ENCODE measurements around the gene DDX4.
A peak's percentile ranks its signal among the peaks of the same experiment; 100 is the strongest.

Gene DDX4

GRCh38 chr5:55852503-55852902 is 114.6 kb downstream of the DDX4 start:
- DNase-seq (ENCODE audit: low read depth in 1 of 2, low spot score in 1 of 2) = no peak
- Histone ChIP-seq H3K27me3 (ENCODE audit: insufficient read depth, poor library complexity, severe bottlenecking) (no peaks in the 10 kb centered on the region), H3K27ac (replicated peaks) (no peak overlapping the region), H3K4me3 (replicated peaks; ENCODE audit: insufficient read depth, low read length) (no peak overlapping the region)
- no peak for TF ChIP-seq SPI1 (IDR thresholded peaks at IDR 0.05; ENCODE audit: borderline replicate concordance, low read depth)

DNA sequence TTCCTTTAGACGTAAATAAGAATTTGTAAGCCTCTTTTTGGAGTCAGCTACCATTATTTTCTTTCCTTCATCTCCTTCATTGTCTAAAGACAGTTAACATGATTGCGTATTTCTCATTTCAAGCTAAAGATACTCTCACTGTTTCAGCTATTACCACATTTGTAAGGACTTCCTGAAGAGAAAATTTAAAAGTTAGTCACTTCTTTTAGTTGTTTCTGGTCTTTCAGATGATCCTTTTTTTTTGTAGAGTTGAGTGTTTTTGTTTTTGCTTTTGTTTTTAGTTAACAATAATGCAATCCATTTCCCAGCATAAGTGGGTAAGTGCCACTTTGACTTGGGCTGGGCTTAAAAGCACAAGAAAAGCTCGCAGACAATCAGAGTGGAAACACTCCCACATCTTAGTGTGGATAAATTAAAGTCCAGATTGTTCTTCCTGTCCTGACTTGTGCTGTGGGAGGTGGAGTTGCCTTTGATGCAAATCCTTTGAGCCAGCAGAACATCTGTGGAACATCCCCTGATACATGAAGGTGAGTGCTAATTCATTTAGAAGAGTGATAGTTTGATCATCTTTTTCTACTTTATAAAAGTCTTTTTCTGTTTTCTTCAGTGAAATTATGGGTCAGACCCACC is 115.3 kb downstream of the DDX4 start:
- no peak overlapping the region for H3K27ac ChIP-seq (replicated peaks)
- TF ChIP-seq POLR2AphosphoS5 (IDR thresholded peaks at IDR 0.05; ENCODE audit: low read depth) (no peak), SPI1 (IDR thresholded peaks at IDR 0.05; ENCODE audit: borderline replicate concordance, low read depth) (no peak), GABPA (IDR thresholded peaks at IDR 0.05; ENCODE audit: low read depth) (no peak)
- TF ChIP-seq, protein P1, sequence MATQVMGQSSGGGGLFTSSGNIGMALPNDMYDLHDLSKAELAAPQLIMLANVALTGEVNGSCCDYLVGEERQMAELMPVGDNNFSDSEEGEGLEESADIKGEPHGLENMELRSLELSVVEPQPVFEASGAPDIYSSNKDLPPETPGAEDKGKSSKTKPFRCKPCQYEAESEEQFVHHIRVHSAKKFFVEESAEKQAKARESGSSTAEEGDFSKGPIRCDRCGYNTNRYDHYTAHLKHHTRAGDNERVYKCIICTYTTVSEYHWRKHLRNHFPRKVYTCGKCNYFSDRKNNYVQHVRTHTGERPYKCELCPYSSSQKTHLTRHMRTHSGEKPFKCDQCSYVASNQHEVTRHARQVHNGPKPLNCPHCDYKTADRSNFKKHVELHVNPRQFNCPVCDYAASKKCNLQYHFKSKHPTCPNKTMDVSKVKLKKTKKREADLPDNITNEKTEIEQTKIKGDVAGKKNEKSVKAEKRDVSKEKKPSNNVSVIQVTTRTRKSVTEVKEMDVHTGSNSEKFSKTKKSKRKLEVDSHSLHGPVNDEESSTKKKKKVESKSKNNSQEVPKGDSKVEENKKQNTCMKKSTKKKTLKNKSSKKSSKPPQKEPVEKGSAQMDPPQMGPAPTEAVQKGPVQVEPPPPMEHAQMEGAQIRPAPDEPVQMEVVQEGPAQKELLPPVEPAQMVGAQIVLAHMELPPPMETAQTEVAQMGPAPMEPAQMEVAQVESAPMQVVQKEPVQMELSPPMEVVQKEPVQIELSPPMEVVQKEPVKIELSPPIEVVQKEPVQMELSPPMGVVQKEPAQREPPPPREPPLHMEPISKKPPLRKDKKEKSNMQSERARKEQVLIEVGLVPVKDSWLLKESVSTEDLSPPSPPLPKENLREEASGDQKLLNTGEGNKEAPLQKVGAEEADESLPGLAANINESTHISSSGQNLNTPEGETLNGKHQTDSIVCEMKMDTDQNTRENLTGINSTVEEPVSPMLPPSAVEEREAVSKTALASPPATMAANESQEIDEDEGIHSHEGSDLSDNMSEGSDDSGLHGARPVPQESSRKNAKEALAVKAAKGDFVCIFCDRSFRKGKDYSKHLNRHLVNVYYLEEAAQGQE (IDR thresholded peaks at IDR 0.05; ENCODE audit: insufficient replicate concordance, low read depth) = no peak
- TF ChIP-seq, protein P2, sequence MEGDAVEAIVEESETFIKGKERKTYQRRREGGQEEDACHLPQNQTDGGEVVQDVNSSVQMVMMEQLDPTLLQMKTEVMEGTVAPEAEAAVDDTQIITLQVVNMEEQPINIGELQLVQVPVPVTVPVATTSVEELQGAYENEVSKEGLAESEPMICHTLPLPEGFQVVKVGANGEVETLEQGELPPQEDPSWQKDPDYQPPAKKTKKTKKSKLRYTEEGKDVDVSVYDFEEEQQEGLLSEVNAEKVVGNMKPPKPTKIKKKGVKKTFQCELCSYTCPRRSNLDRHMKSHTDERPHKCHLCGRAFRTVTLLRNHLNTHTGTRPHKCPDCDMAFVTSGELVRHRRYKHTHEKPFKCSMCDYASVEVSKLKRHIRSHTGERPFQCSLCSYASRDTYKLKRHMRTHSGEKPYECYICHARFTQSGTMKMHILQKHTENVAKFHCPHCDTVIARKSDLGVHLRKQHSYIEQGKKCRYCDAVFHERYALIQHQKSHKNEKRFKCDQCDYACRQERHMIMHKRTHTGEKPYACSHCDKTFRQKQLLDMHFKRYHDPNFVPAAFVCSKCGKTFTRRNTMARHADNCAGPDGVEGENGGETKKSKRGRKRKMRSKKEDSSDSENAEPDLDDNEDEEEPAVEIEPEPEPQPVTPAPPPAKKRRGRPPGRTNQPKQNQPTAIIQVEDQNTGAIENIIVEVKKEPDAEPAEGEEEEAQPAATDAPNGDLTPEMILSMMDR (IDR thresholded peaks at IDR 0.05; ENCODE audit: insufficient read depth, low read length) = no peak
- no peak for DNase-seq (ENCODE audit: low read depth in 1 of 2, low spot score in 1 of 2)
- H3K4me3 ChIP-seq (replicated peaks; ENCODE audit: insufficient read depth, low read length) = 0 out of 2 replicates have a peak overlapping the region, but pooled peaks have one; percentile 2
- H3K27me3 ChIP-seq (ENCODE audit: insufficient read depth, poor library complexity, severe bottlenecking) = no peaks in the 10 kb centered on the region

DNA sequence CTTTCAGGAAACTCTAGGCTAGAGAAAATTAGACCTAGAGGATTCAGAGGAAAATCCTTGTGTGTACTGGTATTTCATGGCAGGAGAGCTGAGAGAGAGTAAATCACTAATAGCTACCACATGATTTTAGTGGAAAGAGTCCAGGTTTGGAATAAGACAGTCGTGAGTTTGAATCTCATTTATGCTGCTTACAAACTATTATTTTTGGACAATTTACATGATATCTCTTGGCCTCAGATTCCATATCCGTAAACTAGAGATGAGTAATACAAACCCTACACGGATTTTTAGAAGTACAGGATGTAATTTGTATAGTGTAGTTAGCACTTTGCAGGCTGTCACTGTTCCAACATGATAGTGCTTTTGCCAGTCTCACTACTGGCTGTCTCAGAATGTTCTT is 116.0 kb downstream of the DDX4 start:
- no peak for DNase-seq (ENCODE audit: low read depth in 1 of 2, low spot score in 1 of 2)
- Histone ChIP-seq H3K27me3 (ENCODE audit: insufficient read depth, poor library complexity, severe bottlenecking) (no peaks in the 10 kb centered on the region), H3K27ac (replicated peaks) (no peak overlapping the region), H3K4me3 (replicated peaks; ENCODE audit: insufficient read depth, low read length) (no peak overlapping the region)
- TF ChIP-seq, protein P1 (IDR thresholded peaks at IDR 0.05; ENCODE audit: insufficient replicate concordance, low read depth) = no peak
- TF ChIP-seq, protein P2 (IDR thresholded peaks at IDR 0.05; ENCODE audit: insufficient read depth, low read length) = no peak

DNA sequence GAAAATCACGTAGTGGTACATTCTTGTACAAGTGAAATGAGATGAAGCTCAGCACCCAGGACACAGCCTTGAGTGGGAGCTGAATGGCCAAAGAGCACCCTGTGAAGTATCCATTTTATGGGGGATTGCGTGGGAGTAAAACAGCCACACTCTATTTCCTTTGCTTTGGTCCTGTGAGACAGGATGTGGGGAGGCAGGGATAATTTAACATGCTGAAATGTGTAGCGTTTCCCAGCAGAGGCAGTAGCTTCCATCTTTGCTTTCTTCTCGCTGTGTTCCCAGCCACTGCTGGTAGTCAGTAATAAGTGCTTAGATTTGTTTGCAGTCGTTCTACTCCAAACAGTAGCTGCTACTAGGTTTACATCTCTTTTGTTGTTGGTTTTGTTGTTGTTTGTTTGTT is 117.6 kb downstream of the DDX4 start:
- no peak overlapping the region for H3K4me3 ChIP-seq (replicated peaks; ENCODE audit: insufficient read depth, low read length)
- no peak for DNase-seq (ENCODE audit: low read depth in 1 of 2, low spot score in 1 of 2)
- H3K27me3 ChIP-seq (ENCODE audit: insufficient read depth, poor library complexity, severe bottlenecking) = no peaks in the 10 kb centered on the region
- TF ChIP-seq, protein P1 (IDR thresholded peaks at IDR 0.05; ENCODE audit: insufficient replicate concordance, low read depth) = no peak
- TF ChIP-seq SPI1 (IDR thresholded peaks at IDR 0.05; ENCODE audit: borderline replicate concordance, low read depth) (no peak), POLR2AphosphoS5 (IDR thresholded peaks at IDR 0.05; ENCODE audit: low read depth) (no peak), GABPA (IDR thresholded peaks at IDR 0.05; ENCODE audit: low read depth) (no peak)
- TF ChIP-seq, protein P2 (IDR thresholded peaks at IDR 0.05; ENCODE audit: insufficient read depth, low read length) = no peak
- H3K27ac ChIP-seq (replicated peaks) = no peak overlapping the region
